Activated T-cell treated with anti-CD3 and anti-CD28 coated beads, Interleukin-2, amount 50 U/mL, for 4 hours (primary cell): ENCODE results near the gene YIPF7. TPM values are rescaled to one million over a fixed set of nuclear protein-coding genes. Genes with fewer than 3 reads are reported as not detected.

ENCODE experiments used
- ATAC-seq, 2 donors: fragments of 200-7000 bp; cut with Tn5 transposase; one replicate each; pipeline ENCODE4 v1.10.0; 2021
- DNase-seq: peaks from one replicate; pipeline ENCODE4 v3.0.0-alpha.2; 2020
- H3K27me3 Mint-ChIP-seq: one replicate; pipeline ENCODE4 v1.8.0; 2021; ENCODE audit warnings: low read depth, mixed read lengths
- H3K36me3 Mint-ChIP-seq: one replicate; pipeline ENCODE4 v1.8.0; 2022; ENCODE audit warnings: mixed read lengths; ENCODE audit not compliant: insufficient read depth
- H3K4me1 Mint-ChIP-seq: one replicate; pipeline ENCODE4 v1.8.0; 2021; ENCODE audit warnings: low read depth, mixed read lengths
- H3K4me3 Mint-ChIP-seq: one replicate; pipeline ENCODE4 v1.8.0; 2021; ENCODE audit warnings: mild to moderate bottlenecking, moderate library complexity, mixed read lengths
- H3K9me3 Mint-ChIP-seq: one replicate; pipeline ENCODE4 v1.8.0; 2021; ENCODE audit warnings: mixed read lengths
- total RNA-seq, 3 donors: library from RNA; stranded (reverse); gene quantifications; one replicate each; pipeline ENCODE4 v1.2.1, GENCODE V29; 2021

The YIPF7 gene
- total RNA-seq, 3 donors from 2014 or later = not detected

DNA sequence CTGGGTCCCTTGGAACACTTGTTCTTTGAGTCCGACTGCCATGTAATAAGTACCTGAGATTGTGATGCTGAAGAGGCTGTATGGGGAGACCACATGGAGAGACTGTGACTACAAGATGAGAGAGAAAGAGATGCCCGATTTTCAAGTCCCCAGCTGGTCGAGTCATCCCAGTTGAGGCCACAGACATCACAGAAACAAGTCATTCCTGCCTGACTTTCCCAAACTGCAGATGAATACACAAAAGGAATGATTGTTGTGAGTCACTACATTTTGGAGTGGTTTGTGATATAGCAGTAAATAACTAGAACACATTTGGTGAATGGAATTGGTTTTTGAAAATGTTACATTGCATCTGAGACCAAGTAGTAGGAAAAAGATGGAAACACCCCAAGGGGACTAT lies 9.0 kb upstream of the YIPF7 start:
- no peaks in the 10 kb centered on the region for H3K9me3 Mint-ChIP-seq
- no peaks in the 10 kb centered on the region for H3K36me3 Mint-ChIP-seq
- no peaks in the 10 kb centered on the region for H3K4me1 Mint-ChIP-seq
- peaks cover 4% of the 10 kb centered on the region for H3K27me3 Mint-ChIP-seq
- H3K4me3 Mint-ChIP-seq = no peak overlapping the region
- ATAC-seq = no peak
- no peak for DNase-seq

- Mint-ChIP-seq H3K4me3 (no peak overlapping the region), H3K36me3 (no peaks in the 10 kb centered on the region), H3K4me1 (no peaks in the 10 kb centered on the region), H3K9me3 (no peaks in the 10 kb centered on the region), H3K27me3 (peaks cover 14% of the 10 kb centered on the region)
- DNase-seq (no peak), ATAC-seq (no peak)
These were observed 577 bp upstream of the YIPF7 start for GRCh38 chr4:44652002-44652401.

DNA sequence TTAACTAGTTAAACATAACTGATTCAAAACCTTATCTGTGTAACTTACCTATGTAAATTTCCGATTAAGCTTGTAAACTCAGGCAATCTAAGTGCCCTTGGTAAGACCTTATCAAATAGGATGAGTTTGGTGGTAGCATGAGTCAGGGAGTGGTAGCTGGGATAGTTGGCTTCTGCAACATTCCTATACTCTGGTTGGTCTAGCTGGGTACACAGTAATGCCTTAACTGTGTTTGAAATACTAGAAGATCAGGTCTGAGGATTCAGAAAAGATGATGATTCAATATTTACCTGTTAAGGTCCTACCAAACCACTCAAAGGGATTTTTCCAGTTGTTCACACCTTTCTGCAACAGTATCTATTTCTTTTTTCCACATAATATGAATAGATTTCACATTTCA lies 5.3 kb downstream of the YIPF7 start:
- Mint-ChIP-seq H3K27me3 (peaks cover 6% of the 10 kb centered on the region), H3K9me3 (peaks cover 9% of the 10 kb centered on the region), H3K4me1 (no peaks in the 10 kb centered on the region), H3K36me3 (no peaks in the 10 kb centered on the region), H3K4me3 (no peak overlapping the region)
- DNase-seq (no peak), ATAC-seq (no peak)

GRCh38 chr4:44638091-44638490 lies 13.3 kb downstream of the YIPF7 start:
- H3K27me3 Mint-ChIP-seq = peaks cover 13% of the 10 kb centered on the region
- ATAC-seq (no peak), DNase-seq (no peak)
- H3K4me1 Mint-ChIP-seq = no peaks in the 10 kb centered on the region
- peaks cover 6% of the 10 kb centered on the region for H3K9me3 Mint-ChIP-seq
- H3K36me3 Mint-ChIP-seq = no peaks in the 10 kb centered on the region
- H3K4me3 Mint-ChIP-seq = no peak overlapping the region

DNA sequence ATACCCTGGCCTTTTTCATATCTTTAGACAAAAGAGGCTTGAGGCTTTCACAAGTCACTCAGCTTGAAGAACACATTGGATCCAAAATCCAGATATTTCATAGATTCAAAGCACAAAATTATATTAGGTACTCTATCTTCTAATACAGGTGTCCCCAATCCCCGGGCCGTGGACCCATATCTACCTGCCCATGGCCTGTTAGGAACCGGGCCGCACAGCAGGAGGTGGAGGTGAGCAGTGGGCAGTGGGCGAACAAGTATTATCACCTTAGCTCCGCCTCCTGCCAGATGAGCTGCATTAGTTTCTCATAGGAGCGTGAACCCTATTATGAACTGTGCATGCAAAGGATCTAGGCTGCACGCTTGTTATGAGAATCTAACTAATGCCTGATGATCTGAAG lies 18.7 kb downstream of the YIPF7 start:
- H3K4me1 Mint-ChIP-seq = peaks cover 2% of the 10 kb centered on the region

DNA sequence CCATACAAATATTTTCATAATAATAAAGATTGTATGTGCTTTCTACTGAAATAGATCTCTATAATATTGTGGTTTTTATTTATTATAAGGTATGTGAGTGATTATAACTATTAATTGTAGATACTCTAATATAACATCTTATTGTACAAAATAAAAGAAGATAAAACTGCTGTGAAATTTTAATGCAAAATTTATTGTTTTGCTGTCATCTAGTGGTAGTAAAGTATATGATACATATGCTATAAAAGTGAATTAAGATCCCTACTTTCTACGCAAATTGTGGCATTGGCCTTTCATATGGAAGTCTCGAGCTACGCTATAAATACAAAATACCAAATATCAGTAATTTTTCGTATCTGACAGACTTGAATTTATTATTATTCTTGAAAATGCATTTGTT lies 19.3 kb downstream of the YIPF7 start:
- peaks cover 10% of the 10 kb centered on the region for H3K27me3 Mint-ChIP-seq
- no peaks in the 10 kb centered on the region for H3K9me3 Mint-ChIP-seq
- H3K4me1 Mint-ChIP-seq = peaks cover 2% of the 10 kb centered on the region
- DNase-seq = no peak
- ATAC-seq = no peak
- no peak overlapping the region for H3K4me3 Mint-ChIP-seq
- H3K36me3 Mint-ChIP-seq = no peaks in the 10 kb centered on the region

More for the DNA sequence above, 18.7 kb downstream of the YIPF7 start:
- H3K9me3 Mint-ChIP-seq = no peaks in the 10 kb centered on the region
- H3K36me3 Mint-ChIP-seq = no peaks in the 10 kb centered on the region
- no peak overlapping the region for H3K4me3 Mint-ChIP-seq
- peaks cover 10% of the 10 kb centered on the region for H3K27me3 Mint-ChIP-seq
- ATAC-seq = no peak
- DNase-seq = no peak

GRCh38 chr4:44629280-44629866 lies 22.1 kb downstream of the YIPF7 start:
- peak; percentile 58 to 71 for ATAC-seq
- no peaks in the 10 kb centered on the region for H3K36me3 Mint-ChIP-seq
- DNase-seq = no peak
- peaks cover 2% of the 10 kb centered on the region for H3K4me1 Mint-ChIP-seq
- H3K9me3 Mint-ChIP-seq = no peaks in the 10 kb centered on the region
- no peak overlapping the region for H3K4me3 Mint-ChIP-seq
- H3K27me3 Mint-ChIP-seq = peaks cover 2% of the 10 kb centered on the region

DNA sequence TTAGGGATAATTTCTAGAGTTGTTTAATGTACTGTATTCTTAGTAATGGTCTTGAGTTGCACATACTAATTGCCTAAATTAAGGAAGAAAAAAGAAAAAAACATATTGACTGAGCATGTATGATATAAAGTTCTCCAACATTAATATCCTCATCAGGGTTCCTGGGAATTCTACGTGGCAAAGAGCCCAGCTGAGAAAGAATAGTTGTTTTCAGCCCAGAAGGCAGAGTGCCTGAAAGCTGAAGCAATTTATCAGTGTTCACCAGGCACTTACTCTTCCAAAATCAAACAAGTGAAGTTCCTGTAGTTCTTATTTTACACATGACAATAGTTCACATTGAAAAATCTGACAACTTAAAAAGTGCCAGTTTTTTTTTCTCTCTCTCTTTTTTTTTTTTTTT lies 27.7 kb downstream of the YIPF7 start:
- no peaks in the 10 kb centered on the region for H3K9me3 Mint-ChIP-seq
- H3K36me3 Mint-ChIP-seq = no peaks in the 10 kb centered on the region
- no peak for DNase-seq
- no peaks in the 10 kb centered on the region for H3K4me1 Mint-ChIP-seq
- ATAC-seq = no peak
- no peaks in the 10 kb centered on the region for H3K27me3 Mint-ChIP-seq
- no peak overlapping the region for H3K4me3 Mint-ChIP-seq

GRCh38 chr4:44616621-44617020 lies 34.8 kb downstream of the YIPF7 start:
- no peaks in the 10 kb centered on the region for H3K36me3 Mint-ChIP-seq
- no peaks in the 10 kb centered on the region for H3K4me1 Mint-ChIP-seq
- DNase-seq (no peak), ATAC-seq (no peak)
- H3K9me3 Mint-ChIP-seq = no peaks in the 10 kb centered on the region
- no peaks in the 10 kb centered on the region for H3K27me3 Mint-ChIP-seq
- no peak overlapping the region for H3K4me3 Mint-ChIP-seq

GRCh38 chr4:44583393-44583792 lies 68.0 kb downstream of the YIPF7 start:
- Mint-ChIP-seq H3K27me3 (peaks cover 4% of the 10 kb centered on the region), H3K36me3 (no peaks in the 10 kb centered on the region), H3K4me3 (no peak overlapping the region), H3K9me3 (peaks cover 15% of the 10 kb centered on the region), H3K4me1 (no peaks in the 10 kb centered on the region)
- ATAC-seq (no peak), DNase-seq (no peak)

DNA sequence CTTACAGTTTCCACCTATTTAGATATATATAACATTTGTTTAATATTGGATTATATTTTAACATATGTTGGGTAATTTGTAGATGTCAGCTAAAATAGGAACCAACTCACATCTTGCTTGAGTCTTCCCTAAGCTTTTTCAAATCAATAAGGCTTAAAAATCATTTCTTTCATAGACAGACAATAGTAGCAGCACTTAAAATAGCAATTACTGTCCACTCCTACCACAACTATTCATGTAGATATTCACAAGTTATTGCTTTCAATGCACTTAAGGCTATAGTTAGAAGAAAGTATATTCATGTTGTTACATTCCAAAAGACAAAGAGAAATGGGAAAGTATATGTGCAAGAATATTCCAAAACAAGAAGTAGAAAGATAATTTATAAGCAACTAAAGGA lies 71.2 kb downstream of the YIPF7 start:
- H3K9me3 Mint-ChIP-seq = peaks cover 15% of the 10 kb centered on the region
- ATAC-seq (no peak), DNase-seq (no peak)
- H3K4me1 Mint-ChIP-seq = no peaks in the 10 kb centered on the region
- H3K4me3 Mint-ChIP-seq = no peak overlapping the region
- H3K36me3 Mint-ChIP-seq = no peaks in the 10 kb centered on the region
- peaks cover 1% of the 10 kb centered on the region for H3K27me3 Mint-ChIP-seq

GRCh38 chr4:44578954-44579353 lies 72.5 kb downstream of the YIPF7 start:
- no peaks in the 10 kb centered on the region for H3K4me1 Mint-ChIP-seq
- DNase-seq = no peak
- peaks cover 1% of the 10 kb centered on the region for H3K27me3 Mint-ChIP-seq
- H3K36me3 Mint-ChIP-seq = no peaks in the 10 kb centered on the region
- peaks cover 7% of the 10 kb centered on the region for H3K9me3 Mint-ChIP-seq
- H3K4me3 Mint-ChIP-seq = no peak overlapping the region
- no peak for ATAC-seq

Other genes with a start within 250 kb of the YIPF7 start
- gene KCTD8, start 202.8 kb downstream of the YIPF7 start, total RNA-seq = not detected
- 10 to 100 TPM; 41.2 to 48.9 (median 48.3) TPM for gene GUF1, start 26.8 kb upstream of the YIPF7 start, total RNA-seq
- 10 to 100 TPM; 22.0 to 25.9 (median 22.6) TPM for gene GNPDA2, start 74.9 kb upstream of the YIPF7 start, total RNA-seq